ENCODE data around the gene SEC14L6.
"Not testable (repeated sequence)": the region's sequence is repeated elsewhere in the genome, so short reads cannot be mapped to it uniquely, and the experiment has no call there.

The SEC14L6 gene

DNA sequence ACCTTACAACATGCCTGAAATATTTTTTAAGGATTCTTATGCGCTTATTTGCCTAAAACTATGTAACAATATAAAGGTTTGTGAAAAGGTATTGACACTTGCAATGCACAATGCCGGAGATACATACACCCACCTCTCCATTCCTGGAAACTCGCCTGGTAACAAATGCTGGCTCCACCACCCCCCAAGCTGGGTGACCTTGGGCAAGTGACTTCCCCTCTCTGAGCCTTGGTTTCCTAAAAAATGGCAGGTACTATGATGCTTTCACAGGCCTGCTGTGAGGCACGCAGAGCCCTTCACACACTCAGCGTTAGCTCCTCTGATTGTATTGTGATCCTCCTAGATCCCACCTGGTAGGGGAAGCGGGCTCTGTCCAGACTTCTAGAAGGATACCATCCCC is 25.7 kb upstream of the SEC14L6 start:
- Histone ChIP-seq H3K27ac (no peak overlapping the region), H3K27me3 (replicated peaks) (no peaks in the 10 kb centered on the region), H3K4me3 (ENCODE audit: low read depth, low read length) (no peak overlapping the region), H3K36me3 (replicated peaks) (peaks cover 23% of the 10 kb centered on the region)
- in situ Hi-C loops (cut with HindIII; ENCODE audit: low pct_ligation_motif_present, low sequenced_read_pairs), result no loop called here
- TF ChIP-seq, protein P1, sequence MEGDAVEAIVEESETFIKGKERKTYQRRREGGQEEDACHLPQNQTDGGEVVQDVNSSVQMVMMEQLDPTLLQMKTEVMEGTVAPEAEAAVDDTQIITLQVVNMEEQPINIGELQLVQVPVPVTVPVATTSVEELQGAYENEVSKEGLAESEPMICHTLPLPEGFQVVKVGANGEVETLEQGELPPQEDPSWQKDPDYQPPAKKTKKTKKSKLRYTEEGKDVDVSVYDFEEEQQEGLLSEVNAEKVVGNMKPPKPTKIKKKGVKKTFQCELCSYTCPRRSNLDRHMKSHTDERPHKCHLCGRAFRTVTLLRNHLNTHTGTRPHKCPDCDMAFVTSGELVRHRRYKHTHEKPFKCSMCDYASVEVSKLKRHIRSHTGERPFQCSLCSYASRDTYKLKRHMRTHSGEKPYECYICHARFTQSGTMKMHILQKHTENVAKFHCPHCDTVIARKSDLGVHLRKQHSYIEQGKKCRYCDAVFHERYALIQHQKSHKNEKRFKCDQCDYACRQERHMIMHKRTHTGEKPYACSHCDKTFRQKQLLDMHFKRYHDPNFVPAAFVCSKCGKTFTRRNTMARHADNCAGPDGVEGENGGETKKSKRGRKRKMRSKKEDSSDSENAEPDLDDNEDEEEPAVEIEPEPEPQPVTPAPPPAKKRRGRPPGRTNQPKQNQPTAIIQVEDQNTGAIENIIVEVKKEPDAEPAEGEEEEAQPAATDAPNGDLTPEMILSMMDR (IDR thresholded peaks at IDR 0.05; ENCODE audit: low read depth, low read length, missing control alignments), result no peak
- no peak for DNase-seq

DNA sequence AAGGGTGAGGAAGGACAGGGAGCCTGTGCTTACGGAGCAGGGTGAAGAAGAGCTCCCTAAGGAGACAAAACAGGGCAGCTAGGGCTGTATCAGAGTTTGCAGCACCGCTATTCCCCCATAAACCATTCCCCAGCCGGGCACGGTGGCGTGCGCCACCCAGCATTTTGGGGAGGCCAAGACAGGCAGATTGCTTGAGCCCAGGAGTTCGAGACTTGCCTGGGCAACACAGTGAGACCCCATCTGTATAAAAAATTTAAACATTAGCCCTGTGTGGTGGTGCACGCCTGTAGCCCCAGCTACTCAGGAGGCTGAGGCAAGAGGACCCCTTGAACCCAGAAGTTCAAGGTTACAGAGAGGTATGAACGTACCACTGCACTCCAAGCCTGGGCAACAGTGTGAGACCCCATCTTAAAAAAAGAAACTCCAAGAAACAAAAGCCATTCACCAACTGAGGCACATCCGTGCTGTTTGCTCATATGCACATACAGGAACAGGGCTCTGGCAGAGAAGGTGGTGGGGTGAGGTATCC is 23.2 kb upstream of the SEC14L6 start:
- TF ChIP-seq, protein P1 (IDR thresholded peaks at IDR 0.05; ENCODE audit: low read depth, low read length, missing control alignments), result no peak
- Histone ChIP-seq H3K27me3 (replicated peaks) (no peaks in the 10 kb centered on the region), H3K4me3 (ENCODE audit: low read depth, low read length) (no peak overlapping the region), H3K36me3 (replicated peaks) (no peaks in the 10 kb centered on the region), H3K27ac (no peak overlapping the region)
- in situ Hi-C loops (cut with HindIII; ENCODE audit: low pct_ligation_motif_present, low sequenced_read_pairs), result no loop called here
- DNase-seq, result no peak

DNA sequence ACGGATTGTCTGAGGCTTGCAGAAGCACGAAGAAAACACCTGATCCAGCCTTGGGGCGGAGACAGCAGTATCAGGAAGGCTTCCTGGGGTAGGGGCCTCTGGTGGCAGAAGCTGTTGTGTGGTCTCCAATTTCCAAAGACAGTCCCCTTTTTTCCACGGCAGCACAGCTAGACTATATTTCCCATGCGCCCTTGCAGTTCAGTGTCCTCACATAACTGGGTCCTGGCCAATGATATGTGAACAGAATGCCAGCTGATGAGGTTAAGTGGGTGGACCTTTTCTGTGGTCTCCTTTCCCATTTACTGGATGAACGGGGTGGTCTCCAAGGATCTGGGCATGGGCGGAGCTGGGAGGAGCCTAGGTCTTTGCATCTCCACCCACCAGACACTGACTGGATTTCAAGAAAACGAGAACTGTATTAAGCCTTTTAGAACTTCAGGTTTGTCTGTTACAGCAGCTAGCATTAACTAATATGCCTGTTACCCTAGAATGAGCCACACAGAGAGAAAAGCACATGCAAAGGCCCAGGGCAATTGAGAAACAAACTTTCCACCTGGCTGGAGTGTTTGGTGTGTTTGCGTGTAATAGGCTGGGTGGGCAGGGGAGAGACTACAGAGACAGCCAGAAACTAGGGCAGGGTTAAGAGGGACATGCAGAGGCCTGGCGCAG is 21.7 kb upstream of the SEC14L6 start:
- no peak for DNase-seq
- TF ChIP-seq, protein P1 (IDR thresholded peaks at IDR 0.05; ENCODE audit: low read depth, low read length, missing control alignments), result no peak
- Histone ChIP-seq H3K4me3 (ENCODE audit: low read depth, low read length) (no peak overlapping the region), H3K27ac (no peak overlapping the region), H3K36me3 (replicated peaks) (no peaks in the 10 kb centered on the region), H3K27me3 (replicated peaks) (no peaks in the 10 kb centered on the region)
- in situ Hi-C loops (cut with HindIII; ENCODE audit: low pct_ligation_motif_present, low sequenced_read_pairs), result no loop called here

DNA sequence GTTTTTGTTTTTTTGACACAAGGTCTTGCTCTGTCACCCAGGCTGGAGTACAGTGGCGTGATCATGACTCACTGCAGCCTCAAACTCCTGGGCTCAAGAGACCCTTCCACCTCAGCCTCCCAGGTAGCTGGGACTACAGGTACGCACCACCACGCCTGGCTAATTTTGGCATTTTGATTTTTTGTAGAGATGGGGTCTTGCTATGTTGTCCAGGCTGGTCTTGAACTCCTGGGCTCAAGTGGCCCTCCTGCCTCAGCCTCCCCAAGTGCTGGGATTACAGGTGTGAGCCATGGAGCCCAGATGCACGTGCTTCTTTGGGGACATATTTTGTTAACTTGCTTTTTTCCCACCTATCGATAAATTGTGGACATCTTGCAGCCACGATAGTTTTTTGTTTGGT is 20.7 kb upstream of the SEC14L6 start:
- DNase-seq; H3K4me3 ChIP-seq (ENCODE audit: low read depth, low read length); H3K27me3 ChIP-seq (replicated peaks); H3K27ac ChIP-seq; in situ Hi-C loops (cut with HindIII; ENCODE audit: low pct_ligation_motif_present, low sequenced_read_pairs); H3K36me3 ChIP-seq (replicated peaks): not testable (repeated sequence)

DNA sequence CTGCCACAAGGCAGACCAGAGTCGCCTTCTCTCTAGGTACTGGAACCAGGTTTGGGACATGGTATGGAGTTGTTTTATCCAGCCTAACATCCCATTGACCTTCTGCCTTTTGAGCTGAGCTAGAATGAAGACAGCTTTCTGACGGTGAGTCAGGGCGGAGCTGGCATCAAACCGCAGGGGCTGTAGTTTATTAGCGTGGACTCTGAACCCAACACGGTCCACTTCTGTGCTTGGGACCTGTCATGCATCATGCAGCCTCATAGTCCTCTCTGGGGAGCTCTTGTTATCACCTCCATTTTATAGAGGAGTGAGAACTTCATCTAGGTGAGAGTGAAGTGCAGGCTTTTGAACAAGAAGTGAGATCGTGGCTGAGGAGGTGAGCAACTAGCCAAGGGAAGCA is 19.6 kb upstream of the SEC14L6 start:
- in situ Hi-C loops (cut with HindIII; ENCODE audit: low pct_ligation_motif_present, low sequenced_read_pairs), result no loop called here
- no peak overlapping the region for H3K27ac ChIP-seq
- no peaks in the 10 kb centered on the region for H3K27me3 ChIP-seq (replicated peaks)
- TF ChIP-seq, protein P1 (IDR thresholded peaks at IDR 0.05; ENCODE audit: low read depth, low read length, missing control alignments), result no peak
- no peak for DNase-seq
- no peak overlapping the region for H3K4me3 ChIP-seq (ENCODE audit: low read depth, low read length)
- H3K36me3 ChIP-seq (replicated peaks), result no peaks in the 10 kb centered on the region

DNA sequence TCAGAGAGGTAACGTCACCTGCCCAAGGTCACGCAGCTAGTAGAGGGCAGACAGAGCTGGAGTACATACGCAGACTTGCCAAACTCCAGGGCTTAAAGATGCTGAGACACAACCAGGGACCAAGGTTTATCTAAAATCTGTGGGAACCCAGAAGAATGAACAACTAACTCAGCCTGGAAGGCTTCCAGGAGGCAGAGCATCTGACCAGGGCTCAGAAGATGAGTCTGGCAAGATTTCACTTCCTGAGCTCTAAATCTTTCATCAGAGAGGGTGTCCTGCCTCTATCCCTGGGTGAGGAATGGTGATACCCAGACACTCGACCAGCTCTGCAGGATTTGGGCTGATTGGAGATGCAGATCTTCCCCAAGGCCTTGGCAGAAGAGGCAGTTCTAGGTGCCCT is 18.8 kb upstream of the SEC14L6 start:
- Histone ChIP-seq H3K27me3 (replicated peaks) (no peaks in the 10 kb centered on the region), H3K4me3 (ENCODE audit: low read depth, low read length) (no peak overlapping the region), H3K27ac (no peak overlapping the region), H3K36me3 (replicated peaks) (no peaks in the 10 kb centered on the region)
- no peak for DNase-seq
- in situ Hi-C loops (cut with HindIII; ENCODE audit: low pct_ligation_motif_present, low sequenced_read_pairs), result no loop called here
- TF ChIP-seq, protein P1 (IDR thresholded peaks at IDR 0.05; ENCODE audit: low read depth, low read length, missing control alignments), result no peak

All from brain microvascular endothelial cell (primary cell).